GM12872 (cell line): ENCODE data around the gene CNIH4.

Experiments used
- CTCF ChIP-seq: IDR thresholded peaks from 3 replicates; pipeline ENCODE4 v1.5.1; 2011; ENCODE audit warnings: low read depth, mild to moderate bottlenecking, low read length, moderate library complexity; ENCODE audit not compliant: insufficient read depth

CNIH4 gene

GRCh38 chr1:224356685-224357625, at the start of gene CNIH4:
TSS of gene CNIH4 (plus strand) at chr1:224356879. CDS start at chr1:224356925, 46 bp downstream.
- TF ChIP-seq CTCF, result no peak

GRCh38 chr1:224308064-224308463, 48.6 kb upstream of the CNIH4 start:
- no peak for TF ChIP-seq CTCF

GRCh38 chr1:224312025-224312424, 44.7 kb upstream of the CNIH4 start:
- TF ChIP-seq CTCF, result no peak

GRCh38 chr1:224317383-224318045, 39.2 kb upstream of the CNIH4 start:
- no peak for TF ChIP-seq CTCF

- TF ChIP-seq CTCF, result no peak
Observed at GRCh38 chr1:224321706-224322105, 35.0 kb upstream of the CNIH4 start.

- TF ChIP-seq CTCF, result no peak
Observed at GRCh38 chr1:224325959-224326358, 30.7 kb upstream of the CNIH4 start.

- TF ChIP-seq CTCF, result no peak
Observed at GRCh38 chr1:224328644-224329043, 28.0 kb upstream of the CNIH4 start.
